ENCODE data around the gene KDM4C. TPM values are rescaled to one million over a fixed set of nuclear protein-coding genes. Genes with fewer than 3 reads are reported as not detected.

The KDM4C gene
- total RNA-seq, 1 experiment from 2014 or later = 16.8 TPM

DNA sequence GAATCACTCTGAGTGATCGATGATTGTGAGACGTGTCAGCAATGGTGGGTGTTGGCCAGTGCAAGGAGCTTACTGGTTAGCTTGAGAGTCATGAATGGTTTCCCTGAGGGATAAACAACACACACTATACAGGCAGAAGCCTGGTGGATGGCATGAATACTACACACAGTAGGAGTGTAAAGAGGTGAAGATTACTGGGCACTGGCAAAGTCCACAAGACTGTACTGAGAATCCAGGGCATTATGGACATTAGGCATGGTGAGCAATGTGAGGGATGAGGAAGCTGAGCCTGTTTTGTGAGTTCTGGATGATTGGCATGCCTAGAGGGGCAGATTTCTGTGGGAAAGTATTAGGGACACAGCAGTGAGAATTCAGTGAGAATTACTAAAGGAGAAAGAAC is 71.3 kb downstream of the KDM4C start:
- Histone ChIP-seq H4K20me1 (ENCODE audit: insufficient read depth) (no peaks in the 10 kb centered on the region), H3K4me1 (ENCODE audit: control insufficient read depth in 1 of 2, insufficient read depth in 2 of 2, low read length in 2 of 2) (no peaks in the 10 kb centered on the region), H3K9ac (ENCODE audit: low read length) (no peak overlapping the region), H3K9me2 (ENCODE audit: insufficient read depth) (no peaks in the 10 kb centered on the region), H3K27me3 (ENCODE audit: insufficient read depth, low read length) (no peaks in the 10 kb centered on the region), H2AFZ (ENCODE audit: low read depth, low read length, poor library complexity, severe bottlenecking) (no peak overlapping the region), H3K36me3 (ENCODE audit: control insufficient read depth in 1 of 2, insufficient read depth in 2 of 2, low read length in 2 of 2) (no peaks in the 10 kb centered on the region), H3K27ac (ENCODE audit: low read depth, low read length) (no peak overlapping the region), H3K9me3 (ENCODE audit: control insufficient read depth in 1 of 2, insufficient read depth in 1 of 2, low read depth in 1 of 2, low read length in 2 of 2) (no peaks in the 10 kb centered on the region), H3K4me2 (ENCODE audit: low read length) (no peak overlapping the region), H3K79me2 (ENCODE audit: insufficient read depth, low read length) (no peaks in the 10 kb centered on the region), H3K4me3 (replicated peaks in 1 of 2; ENCODE audit: low read depth in 1 of 2, low read length in 2 of 2) (no peak overlapping the region)
- POLR2A ChIA-PET = no interaction called here
- intact Hi-C loops (cut with micrococcal nuclease) = loop anchor here (5.0 to 10.0 kb wide), 3 partner anchors 223 to 828 kb away; no protein-coding TSS in a partner anchor
- peak; percentile 81 for ATAC-seq
- CTCF ChIA-PET = no interaction called here
- TF ChIP-seq, protein P1, sequence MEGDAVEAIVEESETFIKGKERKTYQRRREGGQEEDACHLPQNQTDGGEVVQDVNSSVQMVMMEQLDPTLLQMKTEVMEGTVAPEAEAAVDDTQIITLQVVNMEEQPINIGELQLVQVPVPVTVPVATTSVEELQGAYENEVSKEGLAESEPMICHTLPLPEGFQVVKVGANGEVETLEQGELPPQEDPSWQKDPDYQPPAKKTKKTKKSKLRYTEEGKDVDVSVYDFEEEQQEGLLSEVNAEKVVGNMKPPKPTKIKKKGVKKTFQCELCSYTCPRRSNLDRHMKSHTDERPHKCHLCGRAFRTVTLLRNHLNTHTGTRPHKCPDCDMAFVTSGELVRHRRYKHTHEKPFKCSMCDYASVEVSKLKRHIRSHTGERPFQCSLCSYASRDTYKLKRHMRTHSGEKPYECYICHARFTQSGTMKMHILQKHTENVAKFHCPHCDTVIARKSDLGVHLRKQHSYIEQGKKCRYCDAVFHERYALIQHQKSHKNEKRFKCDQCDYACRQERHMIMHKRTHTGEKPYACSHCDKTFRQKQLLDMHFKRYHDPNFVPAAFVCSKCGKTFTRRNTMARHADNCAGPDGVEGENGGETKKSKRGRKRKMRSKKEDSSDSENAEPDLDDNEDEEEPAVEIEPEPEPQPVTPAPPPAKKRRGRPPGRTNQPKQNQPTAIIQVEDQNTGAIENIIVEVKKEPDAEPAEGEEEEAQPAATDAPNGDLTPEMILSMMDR (IDR thresholded peaks at IDR 0.05 in 2 of 3, conservative IDR thresholded peaks at IDR 0.05 in 1 of 3; ENCODE audit: borderline replicate concordance in 1 of 3, insufficient read depth in 1 of 3, low read depth in 2 of 3, low read length in 2 of 3) = peak in 2 of 3 experiments; percentile 15 to 39; a peak in 2 of 6 replicates
- no peak for TF ChIP-seq SRF (IDR thresholded peaks at IDR 0.05; ENCODE audit: low read depth)
- RAD21 ChIA-PET (ENCODE audit: low non-redundant PET in 1 of 2, low total read pairs in 2 of 2, uncharacterized antibody in 2 of 2, unreplicated experiment in 2 of 2) = no interaction called here
- no TSS peak for BruUV-seq (replicated peaks)
- peak; percentile 4 for DNase-seq (ENCODE audit: low read depth, low spot score)

DNA sequence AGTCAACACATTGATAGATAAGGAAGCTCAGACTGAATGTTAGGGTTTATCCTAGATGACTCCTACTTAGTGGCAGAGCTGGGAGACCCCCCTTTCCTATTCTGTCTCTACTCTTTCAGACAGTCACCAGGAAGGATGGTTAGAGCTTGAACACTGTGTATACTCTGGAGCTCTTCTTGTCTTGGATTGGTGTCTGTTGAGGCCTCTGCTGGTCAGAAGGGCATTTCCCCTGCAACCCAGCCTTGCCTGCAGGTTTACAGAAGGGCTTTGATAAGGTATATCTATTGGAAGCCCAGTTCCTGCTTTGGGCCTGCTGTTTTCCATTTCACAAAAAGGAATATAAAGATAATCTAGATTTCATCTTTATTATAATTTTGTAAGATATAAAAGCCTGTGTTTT is 71.8 kb downstream of the KDM4C start:
- ATAC-seq = no peak; the same call in 1 of the 2 replicates
- Histone ChIP-seq H2AFZ (ENCODE audit: low read depth, low read length, poor library complexity, severe bottlenecking) (no peak overlapping the region), H3K4me1 (ENCODE audit: control insufficient read depth in 1 of 2, insufficient read depth in 2 of 2, low read length in 2 of 2) (no peaks in the 10 kb centered on the region), H3K9me2 (ENCODE audit: insufficient read depth) (no peaks in the 10 kb centered on the region), H3K9me3 (ENCODE audit: control insufficient read depth in 1 of 2, insufficient read depth in 1 of 2, low read depth in 1 of 2, low read length in 2 of 2) (no peaks in the 10 kb centered on the region), H3K4me2 (ENCODE audit: low read length) (no peak overlapping the region), H3K27ac (ENCODE audit: low read depth, low read length) (no peak overlapping the region), H3K4me3 (replicated peaks in 1 of 2; ENCODE audit: low read depth in 1 of 2, low read length in 2 of 2) (no peak overlapping the region), H3K9ac (ENCODE audit: low read length) (no peak overlapping the region), H3K36me3 (ENCODE audit: control insufficient read depth in 1 of 2, insufficient read depth in 2 of 2, low read length in 2 of 2) (no peaks in the 10 kb centered on the region), H4K20me1 (ENCODE audit: insufficient read depth) (no peaks in the 10 kb centered on the region), H3K27me3 (ENCODE audit: insufficient read depth, low read length) (no peaks in the 10 kb centered on the region), H3K79me2 (ENCODE audit: insufficient read depth, low read length) (no peaks in the 10 kb centered on the region)
- TF ChIP-seq EZH2 (IDR thresholded peaks at IDR 0.05) = no peak
- TF ChIP-seq ZNF274 (IDR thresholded peaks at IDR 0.05; ENCODE audit: low read depth, low read length) = no peak
- TF ChIP-seq FOSL1 (IDR thresholded peaks at IDR 0.05; ENCODE audit: low read depth) = no peak
- no peak for TF ChIP-seq POLR2AphosphoS5 (IDR thresholded peaks at IDR 0.05; ENCODE audit: low read depth, low read length)
- no peak for TF ChIP-seq ZFX (IDR thresholded peaks at IDR 0.05)
- no peak for TF ChIP-seq SIN3A (IDR thresholded peaks at IDR 0.05; ENCODE audit: low read depth)
- TF ChIP-seq, protein P1 (IDR thresholded peaks at IDR 0.05 in 2 of 3, conservative IDR thresholded peaks at IDR 0.05 in 1 of 3; ENCODE audit: borderline replicate concordance in 1 of 3, insufficient read depth in 1 of 3, low read depth in 2 of 3, low read length in 2 of 3) = no peak
- no peak for TF ChIP-seq EZH2phosphoT487 (IDR thresholded peaks at IDR 0.05; ENCODE audit: borderline replicate concordance)
- no peak for TF ChIP-seq SP1 (IDR thresholded peaks at IDR 0.05; ENCODE audit: low read depth)
- no peak for TF ChIP-seq TCF7L2 (IDR thresholded peaks at IDR 0.05; ENCODE audit: borderline replicate concordance, extremely low read depth, insufficient read depth, insufficient read length)
- TF ChIP-seq CEBPB (IDR thresholded peaks at IDR 0.05; ENCODE audit: low read depth) = no peak
- no peak for TF ChIP-seq ZBTB33 (IDR thresholded peaks at IDR 0.05; ENCODE audit: extremely low read depth, insufficient replicate concordance, low read length)
- no peak for TF ChIP-seq CBX3 (IDR thresholded peaks at IDR 0.05; ENCODE audit: low read depth)
- no TSS peak for BruUV-seq (replicated peaks)
- POLR2A ChIA-PET = no interaction called here
- RAD21 ChIA-PET (ENCODE audit: low non-redundant PET in 1 of 2, low total read pairs in 2 of 2, uncharacterized antibody in 2 of 2, unreplicated experiment in 2 of 2) = no interaction called here
- intact Hi-C loops (cut with micrococcal nuclease) = loop anchor here (5.0 to 10.0 kb wide), 3 partner anchors 223 to 828 kb away; no protein-coding TSS in a partner anchor
- CTCF ChIA-PET = no interaction called here
- no peak for DNase-seq (ENCODE audit: low read depth, low spot score)
